ENCODE results near the gene ATAD1. TPM values are rescaled to one million over a fixed set of nuclear protein-coding genes. Genes with fewer than 3 reads are reported as not detected.

The ATAD1 gene
- total RNA-seq, 1 donor from 2014 or later, result 45.8 TPM

- peaks cover 17% of the 10 kb centered on the region for H3K4me1 Mint-ChIP-seq (ENCODE audit: low read depth)
- no peaks in the 10 kb centered on the region for H3K9me3 Mint-ChIP-seq (ENCODE audit: low read depth)
- no peak for DNase-seq (ENCODE audit: low spot score, unreplicated experiment)
- TF ChIP-seq CTCF (IDR thresholded peaks at IDR 0.05; ENCODE audit: unreplicated experiment), result no peak
- H3K4me3 Mint-ChIP-seq (ENCODE audit: low read depth), result no peak overlapping the region
- H3K27ac Mint-ChIP-seq, result peak overlapping the region; percentile 45
- H3K36me3 Mint-ChIP-seq (ENCODE audit: insufficient read depth), result no peaks in the 10 kb centered on the region
- H3K27me3 Mint-ChIP-seq, result no peaks in the 10 kb centered on the region
Observed at GRCh38 chr10:87724789-87725188, 93.2 kb downstream of the ATAD1 start.

- no peak for TF ChIP-seq CTCF (IDR thresholded peaks at IDR 0.05; ENCODE audit: unreplicated experiment)
- Mint-ChIP-seq H3K4me1 (ENCODE audit: low read depth) (peaks cover 11% of the 10 kb centered on the region), H3K27me3 (no peaks in the 10 kb centered on the region), H3K27ac (no peak overlapping the region), H3K9me3 (ENCODE audit: low read depth) (no peaks in the 10 kb centered on the region), H3K4me3 (ENCODE audit: low read depth) (no peak overlapping the region), H3K36me3 (ENCODE audit: insufficient read depth) (no peaks in the 10 kb centered on the region)
- DNase-seq (ENCODE audit: low spot score, unreplicated experiment), result no peak
Observed at GRCh38 chr10:87723500-87723899, 94.5 kb downstream of the ATAD1 start.

GRCh38 chr10:87722716-87723115 is 95.3 kb downstream of the ATAD1 start:
- no peaks in the 10 kb centered on the region for H3K27me3 Mint-ChIP-seq
- no peak for DNase-seq (ENCODE audit: low spot score, unreplicated experiment)
- H3K4me3 Mint-ChIP-seq (ENCODE audit: low read depth), result no peak overlapping the region
- peaks cover 11% of the 10 kb centered on the region for H3K4me1 Mint-ChIP-seq (ENCODE audit: low read depth)
- no peak overlapping the region for H3K27ac Mint-ChIP-seq
- H3K9me3 Mint-ChIP-seq (ENCODE audit: low read depth), result no peaks in the 10 kb centered on the region
- no peaks in the 10 kb centered on the region for H3K36me3 Mint-ChIP-seq (ENCODE audit: insufficient read depth)
- TF ChIP-seq CTCF (IDR thresholded peaks at IDR 0.05; ENCODE audit: unreplicated experiment), result no peak

GRCh38 chr10:87721781-87722180 is 96.2 kb downstream of the ATAD1 start:
- Mint-ChIP-seq H3K4me1 (ENCODE audit: low read depth) (peaks cover 11% of the 10 kb centered on the region), H3K4me3 (ENCODE audit: low read depth) (no peak overlapping the region), H3K9me3 (ENCODE audit: low read depth) (no peaks in the 10 kb centered on the region), H3K27me3 (no peaks in the 10 kb centered on the region), H3K27ac (no peak overlapping the region), H3K36me3 (ENCODE audit: insufficient read depth) (no peaks in the 10 kb centered on the region)
- DNase-seq (ENCODE audit: low spot score, unreplicated experiment), result no peak
- no peak for TF ChIP-seq CTCF (IDR thresholded peaks at IDR 0.05; ENCODE audit: unreplicated experiment)

- no peak for TF ChIP-seq CTCF (IDR thresholded peaks at IDR 0.05; ENCODE audit: unreplicated experiment)
- H3K9me3 Mint-ChIP-seq (ENCODE audit: low read depth), result no peaks in the 10 kb centered on the region
- no peak overlapping the region for H3K27ac Mint-ChIP-seq
- peaks cover 11% of the 10 kb centered on the region for H3K4me1 Mint-ChIP-seq (ENCODE audit: low read depth)
- no peaks in the 10 kb centered on the region for H3K27me3 Mint-ChIP-seq
- DNase-seq (ENCODE audit: low spot score, unreplicated experiment), result no peak
- no peak overlapping the region for H3K4me3 Mint-ChIP-seq (ENCODE audit: low read depth)
- no peaks in the 10 kb centered on the region for H3K36me3 Mint-ChIP-seq (ENCODE audit: insufficient read depth)
Observed at GRCh38 chr10:87720665-87721064, 97.4 kb downstream of the ATAD1 start.
